ENCODE measurements around the gene SERPINB6. TPM values are rescaled to one million over a fixed set of nuclear protein-coding genes. Genes with fewer than 3 reads are reported as not detected.
A peak's percentile ranks its signal among the peaks of the same experiment; 100 is the strongest.

SERPINB6 gene
- total and polyA plus RNA-seq, 9 of the 15 experiments (the other 6 are each of a cell fraction or from before 2014, with no cell fraction given): 86.6 to 211 (median 143) TPM

- TF ChIP-seq GTF3C2 (IDR thresholded peaks at IDR 0.05; ENCODE audit: borderline replicate concordance, extremely low read depth, insufficient read length) (no peak), KHSRP (IDR thresholded peaks at IDR 0.05) (no peak), SIN3A (IDR thresholded peaks at IDR 0.05; ENCODE audit: borderline replicate concordance in 2 of 2, control insufficient read depth in 1 of 2, low read depth in 2 of 2, low read length in 2 of 2) (no peak), SIRT6 (IDR thresholded peaks at IDR 0.05; ENCODE audit: low read depth, low read length) (no peak), ZNF324 (CRISPR knock-in tag; IDR thresholded peaks at IDR 0.05) (no peak), CTBP1 (IDR thresholded peaks at IDR 0.05; ENCODE audit: borderline replicate concordance) (no peak; the same call in 1 of the 2 replicates), NEUROD1 (IDR thresholded peaks at IDR 0.05; ENCODE audit: borderline replicate concordance, low read depth, low read length, partially characterized antibody) (no peak), NCOA6 (IDR thresholded peaks at IDR 0.05) (no peak), IRF2 (CRISPR knock-in tag; IDR thresholded peaks at IDR 0.05) (no peak), RBM17 (IDR thresholded peaks at IDR 0.05; ENCODE audit: borderline replicate concordance, low read depth, low read length) (no peak), HMGN3 (IDR thresholded peaks at IDR 0.05; ENCODE audit: borderline replicate concordance, extremely low read depth, insufficient read length, low read depth, low read length) (no peak), TSC22D4 (tag; IDR thresholded peaks at IDR 0.05) (no peak), NR3C1 (CRISPR knock-in tag; IDR thresholded peaks at IDR 0.05) (no peak), MAFG (tag; conservative IDR thresholded peaks at IDR 0.05) (no peak), FOS (IDR thresholded peaks at IDR 0.05; ENCODE audit: extremely low read depth, insufficient read length) (no peak), BRF1 (IDR thresholded peaks at IDR 0.05; ENCODE audit: borderline replicate concordance, extremely low read depth, insufficient read length) (no peak), ZKSCAN1 (IDR thresholded peaks at IDR 0.05; ENCODE audit: low read depth, low read length) (peak; percentile 50; the same call in 1 of the 2 replicates), KDM1A (IDR thresholded peaks at IDR 0.05) (peak; percentile 75 to 79), PBX2 (CRISPR knock-in tag; IDR thresholded peaks at IDR 0.05; ENCODE audit: low read depth) (no peak), PBX2 (tag; conservative IDR thresholded peaks at IDR 0.05; ENCODE audit: low read depth) (no peak), CCNT2 (IDR thresholded peaks at IDR 0.05; ENCODE audit: borderline replicate concordance, extremely low read depth, insufficient read length, low read depth, low read length) (no peak), RNF2 (IDR thresholded peaks at IDR 0.05) (peak; percentile 42; the same call in 1 of the 2 replicates), FOXK2 (conservative IDR thresholded peaks at IDR 0.05 in 1 of 2, IDR thresholded peaks at IDR 0.05 in 1 of 2; ENCODE audit: low read depth in 2 of 2) (no peak)
Observed at GRCh38 chr6:2973676-2974075, 2.3 kb upstream of the SERPINB6 start (continued).

All from K562 (cell line).